Skin epidermis (tissue), 12 donors: ENCODE results near the gene C10orf67.

Experiments used
- H3K27ac ChIP-seq, 21 experiments: fragments of 200-600 bp; sonication (generic) in 11 of 21; one replicate each; pipeline ENCODE4 v1.5.0; 2020; ENCODE audit warnings: mild to moderate bottlenecking in 3 of 21, inconsistent platforms in 2 of 21, moderate library complexity in 2 of 21
- H3K4me3 ChIP-seq, 7 experiments: fragments of 200-600 bp; sonication (generic) in 2 of 7; one replicate each; pipeline ENCODE4 v1.5.0; 2020; ENCODE audit warnings: inconsistent platforms in 2 of 7, mild to moderate bottlenecking in 2 of 7, moderate library complexity in 1 of 7

Gene C10orf67

GRCh38 chr10:23203369-23204325 lies 140.9 kb downstream of the C10orf67 start:
- H3K27ac ChIP-seq, result no peak overlapping the region

GRCh38 chr10:23202779-23203178 lies 141.8 kb downstream of the C10orf67 start:
- no peak overlapping the region for H3K4me3 ChIP-seq
- no peak overlapping the region for H3K27ac ChIP-seq

More at GRCh38 chr10:23203369-23204325, 140.9 kb downstream of the C10orf67 start:
- H3K4me3 ChIP-seq, result no peak overlapping the region

GRCh38 chr10:23201837-23202236 lies 142.8 kb downstream of the C10orf67 start:
- Histone ChIP-seq H3K27ac (no peak overlapping the region), H3K4me3 (no peak overlapping the region)

- H3K27ac ChIP-seq, result no peak overlapping the region
- H3K4me3 ChIP-seq, result no peak overlapping the region
Measured at GRCh38 chr10:23200997-23201652, 143.5 kb downstream of the C10orf67 start.

- Histone ChIP-seq H3K27ac (no peak overlapping the region), H3K4me3 (no peak overlapping the region)
Measured at GRCh38 chr10:23200586-23200985, 144.0 kb downstream of the C10orf67 start.

GRCh38 chr10:23199768-23200511 lies 144.7 kb downstream of the C10orf67 start:
- Histone ChIP-seq H3K27ac (no peak overlapping the region), H3K4me3 (no peak overlapping the region)

- H3K27ac ChIP-seq, result no peak overlapping the region
- H3K4me3 ChIP-seq, result no peak overlapping the region
Measured at GRCh38 chr10:23198940-23199767, 145.4 kb downstream of the C10orf67 start.

- Histone ChIP-seq H3K4me3 (no peak overlapping the region), H3K27ac (no peak overlapping the region)
Measured at GRCh38 chr10:23198610-23198939, 146.0 kb downstream of the C10orf67 start.

GRCh38 chr10:23197416-23197861 lies 147.2 kb downstream of the C10orf67 start:
- Histone ChIP-seq H3K4me3 (no peak overlapping the region), H3K27ac (no peak overlapping the region)

- no peak overlapping the region for H3K27ac ChIP-seq
Measured at GRCh38 chr10:23196915-23197314, 147.7 kb downstream of the C10orf67 start.

GRCh38 chr10:23195846-23196600 lies 148.6 kb downstream of the C10orf67 start:
- no peak overlapping the region for H3K27ac ChIP-seq
- no peak overlapping the region for H3K4me3 ChIP-seq

More at GRCh38 chr10:23196915-23197314, 147.7 kb downstream of the C10orf67 start:
- H3K4me3 ChIP-seq, result no peak overlapping the region

- no peak overlapping the region for H3K4me3 ChIP-seq
- no peak overlapping the region for H3K27ac ChIP-seq
Measured at GRCh38 chr10:23194966-23195845, 149.4 kb downstream of the C10orf67 start.

GRCh38 chr10:23194471-23194965 lies 150.1 kb downstream of the C10orf67 start:
- no peak overlapping the region for H3K27ac ChIP-seq

GRCh38 chr10:23193435-23194074 lies 151.0 kb downstream of the C10orf67 start:
- Histone ChIP-seq H3K4me3 (no peak overlapping the region), H3K27ac (no peak overlapping the region)

More at GRCh38 chr10:23194471-23194965, 150.1 kb downstream of the C10orf67 start:
- H3K4me3 ChIP-seq, result no peak overlapping the region

- Histone ChIP-seq H3K4me3 (no peak overlapping the region), H3K27ac (no peak overlapping the region)
Measured at GRCh38 chr10:23192712-23193434, 151.7 kb downstream of the C10orf67 start.
